GM12891 (cell line): ENCODE measurements around the gene ISG15.

Experiments used
- PAX5 ChIP-seq: IDR thresholded peaks from 2 replicates; pipeline ENCODE4 v1.6.1; 2011; ENCODE audit warnings: low read length, moderate library complexity, mild to moderate bottlenecking; ENCODE audit not compliant: insufficient read depth, severe bottlenecking
- POLR2A ChIP-seq: IDR thresholded peaks from 2 replicates; pipeline ENCODE4 v1.6.1; 2011; ENCODE audit warnings: low read depth, low read length, control low read depth
- POLR2AphosphoS5 ChIP-seq: IDR thresholded peaks from 2 replicates; pipeline ENCODE4 v1.6.1; 2011; ENCODE audit warnings: low read depth, low read length, control low read depth
- POU2F2 ChIP-seq: IDR thresholded peaks from 2 replicates; pipeline ENCODE4 v1.6.1; 2011; ENCODE audit warnings: low read depth, mild to moderate bottlenecking, control low read depth, low read length, moderate library complexity
- SPI1 ChIP-seq: IDR thresholded peaks from 2 replicates; pipeline ENCODE4 v1.6.1; 2011; ENCODE audit warnings: low read depth, low read length, control low read depth
- TAF1 ChIP-seq: IDR thresholded peaks from 2 replicates; pipeline ENCODE4 v1.6.1; 2011; ENCODE audit warnings: low read depth, low read length, control low read depth

DNA sequence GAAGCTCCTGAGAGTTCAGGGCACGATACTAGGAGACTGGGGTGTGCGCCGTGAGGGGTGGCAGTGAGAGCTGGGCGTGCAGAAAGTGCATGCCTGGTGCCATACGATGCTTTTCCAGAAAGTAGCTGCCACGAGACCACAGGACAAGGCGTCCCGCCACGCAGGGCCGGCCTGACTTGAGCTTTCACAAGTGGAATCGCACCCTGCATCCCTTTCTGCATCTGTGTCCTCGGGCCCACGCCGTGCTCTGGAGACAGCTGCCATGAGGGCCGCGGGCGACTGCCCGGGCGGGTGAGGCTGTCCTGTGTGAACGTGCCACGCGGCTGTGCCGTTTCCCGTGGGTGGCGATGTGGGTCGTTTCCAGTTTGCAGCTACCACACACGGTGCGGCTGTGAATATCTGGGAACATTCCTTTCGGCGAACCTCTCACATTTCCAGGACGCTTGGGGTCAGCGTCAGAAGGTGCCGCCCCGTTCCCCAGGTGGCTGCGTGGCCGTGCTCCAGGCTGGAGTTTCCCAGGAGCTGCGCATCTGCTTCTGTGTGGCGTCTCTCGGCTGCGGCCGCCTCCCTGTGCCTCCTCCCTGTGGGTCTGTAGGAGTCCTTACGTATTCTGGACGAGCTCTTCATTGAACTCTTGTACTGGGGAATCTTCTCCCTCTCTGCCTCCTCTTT lies 30.4 kb upstream of the ISG15 start:
- TF ChIP-seq POLR2A: no peak
- no peak for TF ChIP-seq POLR2AphosphoS5
- TF ChIP-seq TAF1: no peak
- TF ChIP-seq POU2F2: no peak
- TF ChIP-seq SPI1: no peak
- no peak for TF ChIP-seq PAX5
